H1 (cell line): ENCODE data around the gene PCDHB8. TPM values are rescaled to one million over a fixed set of nuclear protein-coding genes. Genes with fewer than 3 reads are reported as not detected.
A peak's percentile ranks its signal among the peaks of the same experiment; 100 is the strongest.

Source experiments
- CTCF ChIA-PET: fragments of 300-600 bp; sonication (Branson Sonifier 250); formaldehyde crosslinking; loops from one replicate; lab custom pipeline; 2021; ENCODE audit not compliant: partially characterized antibody; lab: Charles Lee
- POLR2A ChIA-PET: fragments of 300-600 bp; sonication (Branson Sonifier 250); formaldehyde crosslinking; loops from one replicate; lab custom pipeline; 2021; ENCODE audit warnings: inconsistent platforms; ENCODE audit not compliant: partially characterized antibody; lab: Charles Lee
- DNase-seq, 2 experiments: peaks; one replicate each; pipeline versions ENCODE4 v3.0.0 to v3.0.0-alpha.2; 2010 to 2022; ENCODE audit warnings: low spot score in 2 of 2, low read depth in 1 of 2, mixed read lengths in 1 of 2
- FAIRE-seq: peaks from 2 replicates; lab custom pipeline; 2011; peaks lifted over from hg19 to GRCh38; lab: Jason Lieb, UNC
- H2AFZ ChIP-seq: 2 replicates; pipeline ENCODE4 v1.8.1; 2012; ENCODE audit warnings: low read length, inconsistent platforms
- H2AK5ac ChIP-seq: 2 replicates; pipeline ENCODE4 v1.6.1; 2013; ENCODE audit warnings: low read depth, low read length
- H2BK120ac ChIP-seq: replicated peaks from 2 replicates; pipeline ENCODE3; 2013; ENCODE audit warnings: low read depth, low read length, inconsistent platforms
- H2BK12ac ChIP-seq: 2 replicates; pipeline ENCODE4 v1.6.1; 2013; ENCODE audit warnings: low read depth, low read length
- H2BK15ac ChIP-seq: 2 replicates; pipeline ENCODE4 v1.6.1; 2013; ENCODE audit warnings: low read length
- H2BK20ac ChIP-seq: 2 replicates; pipeline ENCODE4 v1.6.1; 2013; ENCODE audit warnings: low read length
- H2BK5ac ChIP-seq: 2 replicates; pipeline ENCODE4 v1.6.1; 2013; ENCODE audit warnings: low read depth, low read length
- H3K14ac ChIP-seq: 2 replicates; pipeline ENCODE4 v1.6.1; 2013; ENCODE audit warnings: inconsistent platforms; ENCODE audit not compliant: insufficient read length
- H3K18ac ChIP-seq: 2 replicates; pipeline ENCODE4 v1.6.1; 2013; ENCODE audit warnings: low read length; ENCODE audit errors: extremely low read depth
- H3K23ac ChIP-seq: 2 replicates; pipeline ENCODE4 v1.6.1; 2013; ENCODE audit warnings: inconsistent platforms; ENCODE audit not compliant: insufficient read length
- H3K23me2 ChIP-seq: 2 replicates; pipeline ENCODE4 v1.6.1; 2013; ENCODE audit warnings: low read depth, low read length
- H3K27ac ChIP-seq: 2 replicates; pipeline ENCODE4 v1.6.1; 2011; ENCODE audit warnings: low read depth, low read length, inconsistent platforms
- H3K27me3 ChIP-seq, 4 experiments: replicated peaks in 1 of 4; 1 replicate in 1 of 4; 2 replicates in 3 of 4; pipeline versions ENCODE4 v1.6.1 to v1.8.1; 2011 to 2013; ENCODE audit warnings: low read length in 3 of 4, mild to moderate bottlenecking in 3 of 4, inconsistent platforms in 2 of 4, mixed read lengths in 2 of 4, moderate library complexity in 1 of 4; ENCODE audit not compliant: control insufficient read depth in 3 of 4, insufficient read depth in 3 of 4; ENCODE audit errors: extremely low read depth in 1 of 4
- H3K36me3 ChIP-seq, 4 experiments: 2 replicates each; pipeline versions ENCODE4 v1.6.1 to v1.8.1; 2011 to 2013; ENCODE audit warnings: mild to moderate bottlenecking in 4 of 4, low read length in 3 of 4, moderate library complexity in 2 of 4, control low read depth in 1 of 4, inconsistent platforms in 1 of 4; ENCODE audit not compliant: insufficient read depth in 4 of 4, control insufficient read depth in 2 of 4
- H3K4ac ChIP-seq: replicated peaks from 2 replicates; pipeline ENCODE3; 2013; ENCODE audit warnings: low read length, low read depth, mixed read lengths, inconsistent platforms; ENCODE audit not compliant: insufficient read length
- H3K4me1 ChIP-seq, 4 experiments: replicated peaks in 1 of 4; 1 replicate in 1 of 4; 2 replicates in 3 of 4; pipeline versions ENCODE4 v1.6.1 to v1.8.1; 2011 to 2013; ENCODE audit warnings: low read length in 3 of 4, inconsistent platforms in 2 of 4, mixed read lengths in 1 of 4; ENCODE audit not compliant: insufficient read depth in 4 of 4, control insufficient read depth in 3 of 4
- H3K4me2 ChIP-seq, 2 experiments: 2 replicates each; pipeline versions ENCODE4 v1.6.1 to v1.8.1; 2011 to 2013; ENCODE audit warnings: low read depth in 2 of 2, low read length in 2 of 2, control low read depth in 1 of 2, inconsistent platforms in 1 of 2, mild to moderate bottlenecking in 1 of 2; ENCODE audit not compliant: insufficient read depth in 1 of 2
- H3K4me3 ChIP-seq, 4 experiments: fragments of 200-600, 300-600 bp in 1 of 4; sonication (generic), shearing (Covaris generic), sonication (Bioruptor Twin) in 1 of 4; 2 replicates each; pipeline versions ENCODE4 v1.5.1 to v1.8.1; 2011 to 2016; ENCODE audit warnings: low read length in 4 of 4, low read depth in 3 of 4, control low read depth in 2 of 4, inconsistent platforms in 2 of 4, mild to moderate bottlenecking in 2 of 4, mixed read lengths in 1 of 4, moderate library complexity in 1 of 4; ENCODE audit not compliant: insufficient read depth in 2 of 4; ENCODE audit errors: extremely low read depth in 1 of 4
- H3K56ac ChIP-seq: replicated peaks from 2 replicates; pipeline ENCODE3; 2013; ENCODE audit warnings: low read depth, mild to moderate bottlenecking, mixed read lengths, low read length, inconsistent platforms; ENCODE audit not compliant: insufficient read length
- H3K79me1 ChIP-seq: 2 replicates; pipeline ENCODE4 v1.6.1; 2013; ENCODE audit warnings: low read depth, low read length, control low read depth
- H3K79me2 ChIP-seq, 2 experiments: 2 replicates each; pipeline versions ENCODE4 v1.6.1 to v1.8.1; 2012 to 2013; ENCODE audit warnings: low read length in 2 of 2, mild to moderate bottlenecking in 2 of 2, inconsistent platforms in 1 of 2; ENCODE audit not compliant: insufficient read depth in 2 of 2, control insufficient read depth in 1 of 2
- H3K9ac ChIP-seq, 4 experiments: replicated peaks in 1 of 4; 1 replicate in 1 of 4; 2 replicates in 3 of 4; pipeline versions ENCODE4 v1.6.1 to v1.8.1; 2011 to 2013; ENCODE audit warnings: low read depth in 3 of 4, low read length in 3 of 4, control low read depth in 2 of 4, mild to moderate bottlenecking in 2 of 4, moderate library complexity in 2 of 4, inconsistent platforms in 1 of 4; ENCODE audit errors: extremely low read depth in 1 of 4
- H3K9me3 ChIP-seq, 2 experiments: 2 replicates each; pipeline versions ENCODE4 v1.6.1 to v1.8.1; 2012 to 2013; ENCODE audit warnings: mild to moderate bottlenecking in 2 of 2, moderate library complexity in 2 of 2, control low read depth in 1 of 2, inconsistent platforms in 1 of 2, low read depth in 1 of 2, low read length in 1 of 2, mixed read lengths in 1 of 2; ENCODE audit not compliant: insufficient read depth in 2 of 2
- H4K20me1 ChIP-seq, 2 experiments: replicated peaks in 1 of 2; 2 replicates each; pipeline versions ENCODE3 to v1.8.1; 2011 to 2013; ENCODE audit warnings: inconsistent platforms in 2 of 2, low read length in 2 of 2, mild to moderate bottlenecking in 1 of 2; ENCODE audit not compliant: insufficient read depth in 2 of 2, control insufficient read depth in 1 of 2
- H4K5ac ChIP-seq: 2 replicates; pipeline ENCODE4 v1.6.1; 2013; ENCODE audit warnings: low read length, low read depth, mixed read lengths, inconsistent platforms; ENCODE audit not compliant: insufficient read length
- H4K8ac ChIP-seq: 2 replicates; pipeline ENCODE4 v1.8.0; 2013; ENCODE audit warnings: mild to moderate bottlenecking, moderate library complexity, low read length, inconsistent platforms; ENCODE audit not compliant: insufficient read depth; ENCODE audit errors: extremely low read depth
- H4K91ac ChIP-seq: replicated peaks from 2 replicates; pipeline ENCODE3; 2013; ENCODE audit warnings: low read length, mixed read lengths, inconsistent platforms; ENCODE audit not compliant: insufficient read length
- GTF2F1 ChIP-seq: IDR thresholded peaks from 2 replicates; pipeline ENCODE4 v1.6.1; 2012; ENCODE audit warnings: low read depth, low read length, improper control_type of control experiment, borderline replicate concordance
- NRF1 ChIP-seq: IDR thresholded peaks from 2 replicates; pipeline ENCODE4 v1.6.1; 2011; ENCODE audit warnings: mild to moderate bottlenecking, low read depth, low read length, improper control_type of control experiment
- SIRT6 ChIP-seq: IDR thresholded peaks from one replicate; pipeline ENCODE4 v1.7.1; 2012; ENCODE audit warnings: low read length, inconsistent platforms
- TEAD4 ChIP-seq: IDR thresholded peaks from 2 replicates; pipeline ENCODE4 v1.6.1; 2012; ENCODE audit warnings: low read depth, low read length, inconsistent platforms, mixed read lengths
- WGBS, 2 experiments: shearing (Covaris generic) in 1 of 2; methylation state at CpG; one replicate each; pipeline versions ENCODE4 v1.1.6 to v1.1.7; 2013 to 2015; ENCODE audit warnings: low lambda C conversion rate in 2 of 2, mixed read lengths in 2 of 2, inconsistent platforms in 1 of 2, low coverage in 1 of 2, missing lambda C conversion rate in 1 of 2; ENCODE audit not compliant: insufficient replicate concordance in 2 of 2, insufficient coverage in 1 of 2, insufficient read length in 1 of 2; ENCODE audit errors: extremely low coverage in 1 of 2, missing lambda C conversion rate in 1 of 2; 5-methylcytosine and 5-hydroxymethylcytosine counted together
- polyA plus RNA-seq, 7 experiments: library from polyadenylated mRNA; depleted of rRNA in 3 of 7; stranded (reverse) in 5 of 7; unstranded in 2 of 7; fragments of >200 nt in 5 of 7; fragments of 200-250 nt in 2 of 7; gene quantifications; 1 replicate in 5 of 7; 2 replicates in 1 of 7; 4 replicates in 1 of 7; pipeline versions ENCODE4 v1.2.1 to v1.2.3, GENCODE V29; 2011 to 2013; ENCODE audit warnings: missing spikeins in 2 of 7, mixed read lengths in 2 of 7
- total RNA-seq: library from RNA; stranded (reverse); fragmentation: NEBNext Ultra II Directional; extraction: Animal tissue kit (Norgen Biotek cat#: 25700); gene quantifications from 2 replicates; pipeline ENCODE4 v1.2.1, GENCODE V29; 2021

Gene PCDHB8
- total and polyA plus RNA-seq, 2 of the 8 experiments (the other 6 are each of a cell fraction or from before 2014, with no cell fraction given) = 0.24 to 1.1 TPM

GRCh38 chr5:141135718-141136266, 41.8 kb upstream of the PCDHB8 start:
- Histone ChIP-seq H2AFZ (no peak overlapping the region), H3K18ac (peak overlapping the region; percentile 55; the same call in 1 of the 2 replicates), H2AK5ac (peak overlapping the region; percentile 40; the same call in 1 of the 2 replicates), H4K8ac (no peak overlapping the region), H2BK5ac (no peak overlapping the region), H3K23me2 (0 out of 2 replicates have a peak, but pooled peaks cover 2% of the 10 kb centered on the region), H3K4me3 (peak overlapping the region; percentile 60 to 98 (median 64)), H3K56ac (no peak overlapping the region), H4K20me1 (no peaks in the 10 kb centered on the region), H3K9me3 (peaks cover 20 to 31% of the 10 kb centered on the region in 2 experiments), H3K9ac (peak overlapping the region in 3 of 4 experiments; percentile 80 to 98 (median 84); a peak in 4 of 7 replicates), H3K23ac (no peak overlapping the region), H4K91ac (no peak overlapping the region), H2BK120ac (no peak overlapping the region), H2BK20ac (no peak overlapping the region), H3K36me3 (peaks cover 0 to 12% (median 3%) of the 10 kb centered on the region in 4 experiments; a peak in 3 of 8 replicates), H3K4me1 (no peaks in the 10 kb centered on the region), H3K4me2 (peak overlapping the region; percentile 56 to 67), H3K4ac (no peak overlapping the region), H3K27me3 (no peaks in the 10 kb centered on the region), H3K14ac (no peak overlapping the region), H3K79me1 (no peaks in the 10 kb centered on the region), H2BK12ac (no peak overlapping the region), H4K5ac (no peak overlapping the region), H3K27ac (peak overlapping the region; percentile 70; the same call in 1 of the 2 replicates), H2BK15ac (no peak overlapping the region), H3K79me2 (no peaks in the 10 kb centered on the region)
- CTCF ChIA-PET = interaction anchor here (0.6 to 2.4 kb wide), 46 partner anchors 8 to 428 kb away, joined by 3 to 29 read pairs (median 5); partner anchors contain the start of genes PCDHB10, PCDHB11, PCDHB12 and PCDHB14
- FAIRE-seq = no peak
- no peak for DNase-seq
- POLR2A ChIA-PET = interaction anchor here (0.7 to 1.8 kb wide), 10 partner anchors 8 to 138 kb away, joined by 3 to 11 read pairs (median 4); partner anchors contain the start of genes PCDHB10, PCDHB16, PCDHB2 and PCDHB4
- WGBS, 2 experiments = 78% methylated on average over 19 of the region's 19 CpGs; no CpG with 5 or more reads in 1 of the 2 experiments
- TF ChIP-seq GTF2F1 (no peak), NRF1 (no peak), SIRT6 (no peak), TEAD4 (no peak)
